GM21515 (cell line): Measurements from ENCODE around the gene LIPA.
"Not testable (repeated sequence)": the region's sequence is repeated elsewhere in the genome, so short reads cannot be mapped to it uniquely, and the experiment has no call there.

Experiments
- ATAC-seq: cut with Tn5 transposase; IDR thresholded peaks from one replicate; pipeline ENCODE4 v1.9.1; 2021; ENCODE audit not compliant: unreplicated experiment

Gene LIPA

DNA sequence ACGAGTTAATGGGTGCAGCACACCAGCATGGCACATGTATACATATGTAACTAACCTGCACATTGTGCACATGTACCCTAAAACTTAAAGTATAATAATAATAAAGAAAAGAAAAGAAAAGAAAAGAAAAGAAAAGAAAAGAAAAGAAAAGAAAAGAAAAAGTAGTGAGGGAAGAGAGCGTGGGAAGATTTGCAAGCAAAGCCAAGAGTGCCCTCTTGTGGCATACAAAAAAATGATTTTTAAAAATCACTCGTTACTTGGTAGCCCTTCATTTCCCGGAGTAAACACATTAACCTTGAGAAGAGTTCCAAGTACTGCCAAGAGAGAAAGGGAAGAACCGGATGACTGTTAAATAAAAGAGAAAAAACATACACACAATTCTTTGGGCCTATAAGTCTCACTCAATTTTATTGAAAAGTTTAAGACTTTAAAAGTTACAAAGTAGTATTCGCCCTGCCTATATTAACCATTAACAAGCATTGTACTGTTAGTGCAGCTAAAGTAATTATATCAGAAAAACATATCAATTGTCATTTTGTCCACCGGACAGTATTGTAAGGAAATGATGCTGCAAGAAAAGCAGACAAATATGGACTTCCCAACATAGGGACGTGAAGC lies 38.3 kb downstream of the LIPA start:
- no peak for ATAC-seq

DNA sequence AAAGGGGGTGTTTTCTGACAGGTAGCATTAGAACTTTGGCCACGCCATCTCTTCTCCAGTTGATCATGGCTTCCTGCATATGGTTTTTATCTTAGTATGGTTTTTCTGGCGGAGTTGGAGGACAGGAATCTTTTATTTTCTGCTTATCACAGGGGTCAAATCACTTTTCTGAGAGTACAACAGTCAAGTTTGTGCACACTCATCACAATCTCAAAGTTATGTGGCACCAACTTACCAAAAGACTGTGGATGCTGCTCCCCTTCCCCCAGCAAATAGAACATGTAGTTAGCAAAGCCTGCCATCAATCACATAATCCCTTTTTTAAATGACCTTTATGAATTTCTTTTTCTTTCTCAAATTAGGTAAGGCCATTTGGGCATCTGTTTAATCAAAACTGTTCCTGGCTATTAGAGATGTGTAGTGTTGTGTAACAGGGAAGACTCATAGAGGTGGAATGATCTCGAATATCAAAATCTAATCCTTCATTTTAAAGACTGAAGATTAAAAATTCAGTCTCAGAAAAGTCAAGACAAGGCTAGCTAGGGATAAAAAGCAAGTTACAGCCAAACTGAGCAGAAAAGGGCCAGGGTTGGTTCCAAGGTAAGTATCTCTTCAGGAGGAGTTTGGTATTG lies 40.7 kb downstream of the LIPA start:
- no peak for ATAC-seq

DNA sequence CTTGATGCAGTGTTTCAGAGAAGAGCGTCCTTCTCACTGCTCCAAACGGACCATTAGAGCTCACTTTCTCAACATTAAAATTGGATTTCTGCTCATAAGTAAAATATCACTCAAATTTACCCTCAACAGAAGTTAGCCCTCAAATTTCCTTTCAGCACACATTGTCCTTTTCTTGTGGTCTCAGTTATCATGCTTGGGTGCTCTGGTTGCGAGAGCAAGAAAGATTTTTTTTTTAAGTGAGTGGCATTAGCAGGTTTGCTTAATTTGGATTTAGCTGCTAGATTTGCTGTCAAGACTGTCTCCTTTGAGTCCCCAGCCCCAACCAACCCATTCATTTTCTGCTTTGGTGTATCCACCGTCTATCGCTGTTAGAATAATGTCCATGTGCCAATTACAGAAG lies 41.9 kb downstream of the LIPA start:
- ATAC-seq: no peak

GRCh38 chr10:89207801-89208551 lies 43.6 kb downstream of the LIPA start:
- ATAC-seq: no peak

GRCh38 chr10:89207181-89207800 lies 44.3 kb downstream of the LIPA start, which contains the start of gene CH25H:
Gene CH25H (minus strand): TSS chr10:89207317. CDS start chr10:89207292, 25 bp downstream.
- ATAC-seq: no peak

DNA sequence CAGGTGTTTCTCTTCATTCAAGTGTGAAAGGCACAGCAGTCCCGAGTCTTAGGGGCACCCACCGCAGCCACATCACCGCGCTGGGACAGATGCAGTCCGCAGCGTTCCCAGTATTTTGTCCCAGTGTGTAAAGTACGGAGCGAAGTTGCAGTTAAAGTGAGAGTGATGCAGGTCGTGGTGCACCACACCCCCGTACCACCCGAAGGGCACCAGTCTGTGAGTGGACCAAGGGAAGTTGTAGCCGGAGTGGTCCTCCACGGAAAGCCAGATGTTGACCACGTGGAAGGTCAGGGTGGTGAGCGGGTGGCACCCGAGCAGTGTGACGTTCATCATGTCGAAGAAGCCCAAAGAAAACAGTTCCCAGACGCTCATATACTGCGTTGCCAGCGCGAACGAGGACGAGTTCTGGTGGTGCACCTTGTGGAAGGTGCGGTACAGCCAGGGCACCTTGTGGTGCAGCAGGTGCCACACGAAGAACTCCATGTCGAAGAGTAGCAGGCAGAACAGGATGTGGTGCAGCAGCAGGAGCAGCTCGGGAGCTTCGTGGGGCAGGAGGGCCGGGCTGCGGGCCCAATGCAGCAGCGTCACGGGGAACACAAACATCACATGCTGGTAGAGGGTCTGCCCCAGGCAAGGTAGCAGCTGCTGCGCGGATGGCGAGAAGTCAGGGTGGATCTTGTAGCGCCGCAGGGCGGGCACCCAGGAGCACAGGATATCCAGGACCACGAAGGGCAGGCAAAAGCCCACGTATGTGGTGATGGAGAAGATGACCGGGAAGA lies 45.0 kb downstream of the LIPA start:
- ATAC-seq: no peak

DNA sequence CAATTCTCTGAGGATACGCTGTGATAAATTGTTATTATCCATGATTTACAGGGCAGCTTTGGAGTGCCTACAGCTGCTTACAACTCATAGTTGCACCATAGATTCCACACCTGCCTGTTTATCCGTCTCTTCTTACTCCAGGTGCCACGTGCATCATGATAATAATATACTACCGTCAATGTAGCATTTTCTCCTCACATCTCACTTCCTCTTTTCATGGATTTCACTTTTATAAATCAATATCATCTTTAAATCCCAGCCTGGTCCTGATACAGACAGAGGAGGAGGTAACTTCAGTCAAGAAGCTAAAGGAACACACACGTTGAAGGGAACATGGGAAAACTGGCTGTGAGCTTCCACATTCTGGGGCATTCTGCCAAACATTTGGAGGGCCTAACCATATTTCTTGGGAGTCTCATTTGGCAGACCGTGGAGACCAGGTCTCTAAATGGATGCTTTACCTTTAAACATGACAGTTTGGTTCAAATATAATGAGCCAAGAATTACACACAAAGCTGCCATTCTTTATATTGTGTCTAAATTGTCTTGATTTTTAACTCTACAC lies 46.9 kb downstream of the LIPA start:
- no peak for ATAC-seq

- ATAC-seq: no peak
Observed at GRCh38 chr10:89203237-89203636, 48.3 kb downstream of the LIPA start.

DNA sequence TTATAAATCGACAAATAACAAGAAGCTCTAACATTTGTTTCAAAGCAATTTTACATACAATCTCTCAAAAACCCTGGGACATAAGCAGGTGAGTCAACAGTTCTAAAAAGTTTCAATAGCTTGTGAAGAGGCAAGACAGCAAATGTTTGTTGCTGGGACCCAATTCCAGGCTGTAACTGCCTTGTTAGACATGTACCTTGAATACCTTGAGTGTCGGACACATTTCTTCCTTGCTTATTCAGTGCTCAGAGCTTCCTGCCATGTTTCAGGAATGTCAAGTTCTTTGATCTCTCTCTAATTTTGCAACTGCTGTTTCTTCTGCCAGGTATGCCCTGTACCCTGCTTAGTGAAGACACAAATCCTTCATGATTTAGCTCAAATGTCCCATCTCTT lies 49.5 kb downstream of the LIPA start:
- ATAC-seq: no peak

DNA sequence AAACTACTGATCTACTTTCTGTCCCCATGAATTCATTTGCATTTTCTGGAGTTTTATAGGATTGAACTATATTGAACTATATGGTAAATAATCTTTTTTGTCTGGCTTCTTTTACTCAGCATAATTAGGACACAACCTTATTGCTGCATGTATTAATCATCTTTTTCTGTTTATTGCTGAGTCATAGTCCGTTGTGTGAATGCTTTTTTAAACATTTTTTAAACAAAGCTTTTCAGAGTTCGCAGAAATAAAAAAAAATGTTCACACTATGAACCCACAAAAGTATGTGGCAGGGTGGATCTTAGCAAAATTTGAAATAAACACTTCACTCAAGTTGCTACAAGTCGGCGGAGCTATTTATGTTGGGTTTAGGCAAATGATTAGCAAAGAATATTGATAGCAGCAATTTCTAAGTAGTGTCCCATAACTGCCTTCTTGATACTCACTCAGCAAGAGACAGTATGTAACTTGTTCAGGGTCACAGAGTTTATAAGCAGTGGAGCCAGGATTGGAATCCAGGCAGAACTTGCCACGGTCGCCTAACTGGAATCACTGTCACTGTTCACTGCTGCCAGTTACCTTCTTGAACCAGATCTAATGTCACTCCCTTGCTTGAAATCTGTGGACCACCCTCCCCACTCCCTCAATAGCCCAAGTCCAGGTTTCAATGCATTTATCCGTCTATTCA lies 50.1 kb downstream of the LIPA start:
- ATAC-seq: no peak

DNA sequence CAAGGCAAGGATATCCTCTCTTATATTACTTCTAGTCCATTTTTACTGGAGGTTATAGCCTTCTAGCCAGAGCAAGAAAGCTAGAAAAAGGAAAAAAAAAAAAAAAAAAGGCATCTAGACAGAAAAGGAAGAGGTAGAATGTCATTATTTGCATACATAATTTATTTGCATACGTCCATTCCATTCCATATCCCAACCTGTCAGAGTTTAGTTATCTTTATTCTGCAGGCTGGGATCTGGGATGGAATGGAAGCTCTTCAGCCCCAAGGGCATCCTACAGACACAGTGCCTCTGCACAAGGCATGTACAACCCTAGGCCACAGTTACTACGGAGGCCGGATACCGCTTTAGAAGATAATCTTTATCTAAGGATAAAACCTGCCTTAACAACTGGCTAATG lies 54.1 kb downstream of the LIPA start:
- ATAC-seq: no peak

GRCh38 chr10:89191301-89191700 lies 60.3 kb downstream of the LIPA start:
- ATAC-seq: not testable (repeated sequence)

DNA sequence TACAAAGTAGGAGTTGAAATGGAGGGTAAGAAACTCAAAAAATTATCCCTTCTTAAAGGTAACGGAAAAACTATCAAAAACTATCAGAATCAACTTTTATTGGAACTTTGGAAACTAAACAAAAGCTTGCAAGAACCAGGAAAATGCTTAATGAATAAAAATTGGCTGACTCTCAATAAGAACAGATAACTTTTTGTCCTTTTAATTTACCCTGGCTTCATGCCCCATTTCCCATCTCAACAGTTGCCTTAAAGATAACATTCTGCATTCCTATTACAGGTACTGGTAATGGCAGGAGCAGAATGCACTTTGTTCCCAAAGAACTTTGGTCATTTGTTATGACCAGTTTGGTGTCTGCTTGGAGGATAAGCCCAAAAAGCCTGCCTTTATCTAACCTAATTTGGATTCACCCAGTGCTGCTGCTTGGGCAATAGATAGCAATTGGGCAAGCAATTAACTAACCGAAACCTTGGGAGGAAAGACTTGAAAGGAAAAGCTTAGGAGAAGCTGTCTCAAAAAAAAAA lies 62.3 kb downstream of the LIPA start:
- ATAC-seq: no peak

GRCh38 chr10:89185658-89186057 lies 65.9 kb downstream of the LIPA start:
- no peak for ATAC-seq

DNA sequence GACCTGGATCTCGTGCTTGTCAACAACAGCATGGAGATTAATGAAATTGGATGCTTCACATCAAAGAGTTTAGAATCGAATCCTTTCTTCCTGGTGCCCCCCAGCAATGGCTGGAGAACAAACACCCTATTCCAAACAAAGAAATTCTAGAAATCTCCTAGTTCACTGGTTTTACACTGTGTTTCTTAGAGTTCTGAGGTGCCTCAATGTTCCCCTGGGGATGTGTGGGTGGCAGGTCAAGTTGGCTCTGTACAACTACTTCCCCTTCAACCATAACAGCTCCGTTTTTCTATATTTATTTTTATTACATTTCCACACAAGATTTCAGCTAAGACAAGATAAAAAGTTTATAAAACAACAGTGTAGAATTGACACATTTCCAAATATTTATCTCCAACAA lies 66.9 kb downstream of the LIPA start:
- no peak for ATAC-seq

DNA sequence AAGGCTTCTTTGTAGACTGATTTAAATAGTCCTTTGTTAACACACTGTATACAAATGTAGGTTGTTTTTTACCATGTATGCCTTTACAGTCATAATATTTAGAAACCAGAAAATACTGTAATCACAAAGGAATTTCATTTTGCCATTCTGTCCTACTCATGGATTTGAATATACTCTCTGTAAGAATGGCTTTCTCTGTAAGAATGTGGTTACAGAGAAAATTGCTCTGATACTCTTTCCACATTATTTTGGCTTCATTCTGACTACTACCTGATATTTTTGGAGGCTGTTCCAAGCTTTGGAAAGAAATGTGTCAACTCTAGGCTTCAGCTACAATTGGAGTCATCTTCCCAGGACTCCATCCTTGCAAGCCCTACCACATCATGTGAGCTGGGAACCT lies 68.0 kb downstream of the LIPA start:
- no peak for ATAC-seq

- ATAC-seq: no peak
Observed at GRCh38 chr10:89182894-89183293, 68.7 kb downstream of the LIPA start.

GRCh38 chr10:89175816-89176215 lies 75.8 kb downstream of the LIPA start:
- no peak for ATAC-seq

DNA sequence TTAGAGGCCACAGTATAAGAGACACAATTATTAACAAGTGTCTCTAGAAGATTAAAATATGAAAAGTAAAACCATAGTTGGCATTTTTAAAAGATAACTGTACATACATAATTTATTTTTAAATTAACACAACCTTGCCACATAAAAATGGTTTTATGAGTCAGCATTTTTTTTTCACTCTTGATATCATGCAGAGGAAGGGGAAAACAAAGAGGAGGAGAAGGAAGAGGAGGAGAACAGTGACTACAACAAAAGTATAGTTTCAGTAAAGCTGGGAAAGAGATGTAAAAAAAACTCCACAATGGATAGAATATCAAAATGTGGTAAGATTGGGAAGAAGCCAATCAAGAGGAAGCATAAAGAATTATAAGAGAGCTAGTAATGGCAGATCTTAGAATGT lies 78.5 kb downstream of the LIPA start:
- no peak for ATAC-seq

GRCh38 chr10:89171996-89172395 lies 79.6 kb downstream of the LIPA start:
- ATAC-seq: no peak
